HG03469 (cell line): ENCODE data around the gene TMEM52.
"Not testable (repeated sequence)": the region's sequence is repeated elsewhere in the genome, so short reads cannot be mapped to it uniquely, and the experiment has no call there.

Experiments used
- ATAC-seq: cut with Tn5 transposase; IDR thresholded peaks from one replicate; pipeline ENCODE4 v1.9.1; 2021; ENCODE audit warnings: mild to moderate bottlenecking, moderate library complexity, moderate number of reproducible peaks; ENCODE audit not compliant: unreplicated experiment

The TMEM52 gene

DNA sequence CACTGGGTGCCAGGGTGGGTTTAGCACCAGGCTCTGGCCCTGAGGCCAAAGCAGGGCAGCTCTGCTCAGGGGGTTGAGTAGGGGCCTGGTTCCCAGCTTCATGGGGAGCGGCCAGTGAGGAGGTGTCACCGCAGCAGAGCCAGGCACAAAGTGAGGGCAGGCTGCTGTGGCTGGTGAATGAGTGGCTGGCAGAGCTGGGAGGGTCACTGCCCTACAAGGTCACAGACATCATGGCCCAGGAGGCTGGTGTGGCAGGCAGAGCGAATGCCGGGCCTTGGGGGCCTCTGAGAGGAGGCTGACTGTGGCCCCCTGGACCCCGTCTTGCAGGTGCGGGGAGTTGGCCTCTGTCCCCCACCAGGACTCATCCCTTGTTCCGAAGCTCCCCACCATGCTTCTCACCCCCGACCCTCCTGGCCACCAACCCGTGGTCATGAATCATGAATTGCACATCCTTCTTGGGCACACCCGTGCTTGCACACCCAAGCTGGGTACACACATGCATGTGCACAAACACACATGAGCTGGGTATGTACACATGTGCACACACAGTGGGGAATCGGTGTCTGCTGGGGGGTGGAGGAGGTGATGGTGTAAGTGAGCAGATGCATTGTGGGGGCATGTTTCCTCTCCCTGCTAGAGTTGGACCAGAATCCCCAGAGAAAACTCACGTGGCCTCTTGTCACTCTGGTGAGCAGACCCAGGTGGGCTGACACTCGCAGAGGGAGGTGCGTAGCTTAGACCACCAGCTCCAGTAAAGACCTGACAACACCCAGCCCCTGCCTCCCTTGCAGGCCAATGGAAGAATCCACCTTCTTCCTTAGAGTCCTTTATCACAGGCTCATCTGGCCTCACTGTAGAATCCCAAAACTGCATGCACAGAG is 23.4 kb downstream of the TMEM52 start:
- no peak for ATAC-seq

DNA sequence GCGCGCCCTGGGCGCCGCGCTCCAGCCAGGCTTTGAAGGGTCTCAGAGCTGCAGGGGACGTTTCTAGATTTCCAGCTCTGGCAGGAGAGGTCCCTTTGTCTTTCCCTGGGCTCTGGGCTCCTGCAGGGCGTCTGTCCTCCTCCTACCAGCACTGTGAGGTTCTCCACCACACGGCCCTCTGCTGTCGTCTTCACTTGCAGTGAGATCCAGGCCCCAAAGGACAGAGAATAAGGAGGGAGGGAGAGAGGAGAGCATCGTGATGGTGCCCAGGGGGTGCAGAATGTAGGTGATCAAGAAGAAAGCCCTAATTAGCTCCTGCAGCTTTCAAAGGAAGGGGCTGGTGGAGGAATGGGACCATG is 24.0 kb downstream of the TMEM52 start:
- no peak for ATAC-seq

DNA sequence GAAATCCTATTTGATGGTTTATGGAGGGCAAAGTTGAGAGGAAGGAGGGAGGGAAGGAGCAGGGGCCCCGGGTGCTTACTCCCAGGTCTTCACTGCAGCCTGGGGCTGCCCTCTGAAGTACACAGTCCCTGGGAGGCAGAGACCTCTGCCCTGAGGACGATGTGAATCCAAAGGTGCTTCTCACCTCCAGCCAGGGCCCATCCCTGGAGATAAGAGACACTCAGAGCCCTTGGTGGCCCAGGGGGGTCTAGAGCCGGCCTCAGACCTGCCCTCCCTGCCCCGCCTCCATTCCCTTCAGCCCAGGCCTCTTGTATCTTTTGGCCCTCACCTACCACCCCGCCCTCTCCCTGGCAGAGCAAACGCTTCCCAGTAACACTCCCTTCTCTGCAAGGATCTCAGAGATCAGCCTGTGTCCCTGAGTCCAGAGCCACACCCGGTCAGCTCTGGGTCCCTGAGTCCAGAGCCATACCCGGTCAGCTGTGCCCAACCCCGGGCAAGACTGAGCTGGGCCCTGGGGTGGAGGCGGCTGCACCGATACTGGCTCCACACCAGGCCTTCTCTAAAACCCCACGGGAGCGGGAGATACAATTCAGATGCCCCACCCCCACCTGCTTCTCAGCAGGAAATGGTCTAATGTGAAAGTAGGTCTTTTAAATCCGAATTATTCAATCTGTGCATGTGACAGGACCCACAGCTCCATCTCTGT is 24.6 kb downstream of the TMEM52 start:
- no peak for ATAC-seq

DNA sequence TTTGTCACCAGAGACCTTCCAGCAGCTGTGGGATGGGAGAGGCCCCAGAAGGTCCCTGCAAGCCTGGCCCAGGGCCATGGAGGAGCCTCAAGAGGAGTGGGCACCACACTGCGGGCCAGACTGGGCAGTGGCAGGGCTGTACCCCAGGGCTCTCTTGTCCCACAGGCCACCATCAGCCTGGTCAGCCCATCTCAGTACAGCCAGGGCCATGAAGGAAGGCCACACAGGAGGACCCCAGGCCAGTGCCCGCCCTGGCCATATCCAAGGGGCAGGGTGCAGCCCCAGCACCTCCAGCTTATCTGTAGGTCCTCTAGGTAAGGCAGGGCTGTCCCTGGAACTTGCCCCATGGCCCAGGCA is 25.1 kb downstream of the TMEM52 start:
- no peak for ATAC-seq

DNA sequence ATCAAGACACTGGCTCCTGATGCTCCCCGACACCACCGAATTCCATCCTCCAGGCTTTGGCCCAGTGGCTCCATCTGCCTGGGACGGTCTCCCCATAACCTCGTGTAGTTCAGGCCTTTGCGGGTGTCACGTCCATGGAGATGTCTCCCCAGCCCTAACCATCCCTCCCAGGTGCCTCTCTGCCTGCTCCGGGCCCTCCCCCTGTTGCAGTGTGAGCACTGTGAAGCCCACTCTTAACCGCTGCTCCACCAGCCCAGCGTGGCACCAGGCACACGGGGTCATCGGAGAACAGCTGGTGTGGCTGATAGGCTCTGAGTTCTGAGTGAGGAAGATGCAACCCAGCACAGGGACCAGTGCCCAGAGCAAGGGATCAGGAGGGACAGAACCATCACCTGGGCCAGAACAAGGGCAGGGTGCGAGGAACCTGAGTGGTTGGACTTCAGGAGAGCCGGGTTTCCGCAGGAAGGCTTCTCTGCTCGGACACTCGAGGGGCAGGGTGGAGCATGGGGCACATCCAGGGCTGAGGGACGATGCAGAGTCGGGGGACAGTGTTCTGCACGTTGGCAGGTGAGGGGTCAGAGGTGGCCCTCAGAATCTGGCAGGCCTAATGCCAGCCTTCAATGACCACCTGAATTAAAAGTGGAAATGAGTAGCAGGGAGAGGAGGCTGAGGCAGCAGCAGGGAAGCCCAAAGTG is 25.6 kb downstream of the TMEM52 start:
- no peak for ATAC-seq

DNA sequence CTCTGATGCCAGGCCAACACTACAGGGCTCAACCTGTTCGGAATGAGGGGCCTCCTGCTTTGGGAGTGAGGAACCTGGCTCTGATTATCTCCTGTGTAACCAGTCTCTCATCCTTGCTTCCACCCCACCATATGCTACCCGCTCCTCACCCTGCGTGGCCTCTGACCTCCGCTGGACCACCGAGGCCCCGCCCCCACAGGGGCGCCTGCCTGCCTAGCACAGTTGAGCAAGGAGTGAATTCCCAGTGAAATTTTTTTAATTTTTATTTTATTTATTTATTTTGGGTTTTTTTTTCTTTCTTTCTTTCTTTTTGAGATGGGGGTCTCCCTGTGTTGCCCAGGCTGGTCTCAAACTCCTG is 26.3 kb downstream of the TMEM52 start:
- no peak for ATAC-seq

DNA sequence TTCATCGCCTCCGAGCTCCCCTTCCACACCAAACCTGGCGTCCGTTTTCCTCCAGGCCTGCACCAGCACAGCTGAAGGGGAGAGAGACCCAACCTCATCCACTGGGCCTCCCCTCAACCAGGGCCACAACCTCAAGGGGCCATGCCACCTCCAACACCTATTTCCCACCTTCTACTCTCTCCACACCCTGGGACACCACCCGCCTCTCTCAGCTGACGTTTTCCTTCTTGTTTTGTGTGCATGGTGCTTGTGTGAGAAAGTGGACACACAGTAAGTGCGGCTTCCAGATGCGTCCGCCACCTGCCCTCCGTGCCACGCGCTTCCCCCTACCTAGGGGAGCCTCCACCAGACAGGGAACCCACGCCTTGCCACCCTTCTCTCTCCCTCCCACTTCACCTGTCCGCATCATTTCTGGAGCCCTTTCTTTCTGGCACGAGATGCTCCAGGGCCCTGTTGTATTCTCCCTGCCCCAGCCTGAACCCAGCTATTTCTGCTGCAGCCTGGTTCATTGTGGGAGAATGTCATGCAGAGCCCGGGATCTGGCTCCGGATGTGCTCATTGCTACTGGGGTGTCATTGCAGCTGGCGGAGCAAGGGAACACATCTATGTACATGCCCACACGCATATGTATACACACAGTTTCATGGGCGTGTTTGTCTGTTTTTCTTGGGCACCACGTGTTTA is 26.9 kb downstream of the TMEM52 start:
- ATAC-seq, result no peak

DNA sequence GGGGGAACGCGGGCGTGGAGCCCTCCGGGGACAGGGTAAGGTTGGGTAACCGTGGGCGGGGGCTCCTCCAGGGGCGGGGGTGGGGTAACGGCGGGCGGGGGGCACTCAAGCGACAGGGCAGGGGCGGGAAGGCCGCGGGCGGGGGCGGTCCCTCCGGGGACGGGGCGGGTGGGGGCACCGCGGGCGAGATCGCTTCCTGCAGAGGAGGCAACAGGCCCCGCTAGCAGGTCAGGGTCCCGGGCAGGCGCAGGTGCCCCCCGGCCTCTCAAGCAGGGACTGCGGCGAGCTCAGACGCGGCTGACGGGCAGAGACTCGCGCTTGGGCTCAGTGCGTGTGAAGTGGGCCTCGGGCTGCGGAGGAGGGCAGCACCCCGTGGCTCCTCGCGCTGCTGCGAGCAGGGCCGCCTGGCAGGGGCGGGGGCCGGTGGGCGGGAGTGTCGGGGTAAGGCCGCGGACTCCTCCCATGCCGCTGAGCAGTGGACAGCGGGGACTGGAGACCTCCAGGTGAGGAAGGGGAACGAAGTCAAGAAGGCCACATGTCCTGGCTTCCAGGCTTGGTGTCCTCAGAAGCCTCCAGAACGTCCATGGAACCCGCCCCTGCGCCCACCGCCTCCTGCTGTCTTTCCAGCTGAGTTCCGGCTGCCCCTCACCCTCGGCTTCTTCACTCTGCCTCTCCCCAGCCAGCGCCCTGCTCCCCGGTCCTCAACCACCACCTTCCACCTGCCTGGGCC is 27.6 kb downstream of the TMEM52 start:
- no peak for ATAC-seq

DNA sequence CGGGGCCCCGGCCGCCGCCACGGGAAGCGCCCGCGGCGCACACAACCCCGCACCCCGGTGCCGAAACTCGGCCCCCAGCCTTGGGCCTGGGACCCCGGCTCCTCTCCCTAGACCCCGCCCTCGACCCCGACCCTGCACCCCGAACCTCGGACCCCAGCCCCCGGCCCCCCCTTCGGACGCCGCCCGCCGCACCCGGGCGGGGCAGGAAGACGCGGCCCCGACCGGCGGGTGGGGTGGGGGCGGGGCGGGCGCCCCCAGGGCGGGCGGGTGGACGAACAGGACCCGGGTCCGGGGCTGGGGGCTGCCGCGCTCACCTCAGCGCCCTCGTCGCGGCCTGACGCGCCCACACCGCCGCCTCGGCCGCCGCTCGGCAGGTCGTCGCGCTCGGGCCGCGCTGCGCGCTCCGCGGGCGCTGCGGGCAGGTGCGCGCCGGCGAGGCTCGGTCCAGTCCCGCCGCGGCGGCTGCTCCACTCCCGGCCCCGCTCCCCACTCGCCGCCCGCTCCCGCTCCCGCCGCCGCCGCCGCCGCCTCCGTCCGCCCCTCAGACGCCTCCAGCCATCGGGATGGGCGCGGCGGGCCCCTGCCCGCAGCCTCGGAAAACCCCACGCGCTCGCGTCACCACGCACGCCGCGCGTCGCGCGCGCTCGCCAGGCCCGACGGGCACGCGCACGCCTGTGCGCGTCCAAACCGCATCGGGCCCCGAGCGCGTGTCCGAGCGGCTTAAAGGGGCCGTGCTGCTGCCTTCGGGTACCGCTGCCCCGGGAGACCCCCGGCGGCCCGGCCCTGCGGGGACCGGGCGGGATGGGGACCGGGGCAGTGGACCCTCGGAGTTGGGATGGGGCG is 28.4 kb downstream of the TMEM52 start, which contains the start of gene GNB1:
Gene GNB1, minus strand, starts transcription at position 582 of the 843 bp plus-strand sequence. CDS start 65,634 bp downstream, outside the sequence.
- peak; percentile 44 for ATAC-seq

DNA sequence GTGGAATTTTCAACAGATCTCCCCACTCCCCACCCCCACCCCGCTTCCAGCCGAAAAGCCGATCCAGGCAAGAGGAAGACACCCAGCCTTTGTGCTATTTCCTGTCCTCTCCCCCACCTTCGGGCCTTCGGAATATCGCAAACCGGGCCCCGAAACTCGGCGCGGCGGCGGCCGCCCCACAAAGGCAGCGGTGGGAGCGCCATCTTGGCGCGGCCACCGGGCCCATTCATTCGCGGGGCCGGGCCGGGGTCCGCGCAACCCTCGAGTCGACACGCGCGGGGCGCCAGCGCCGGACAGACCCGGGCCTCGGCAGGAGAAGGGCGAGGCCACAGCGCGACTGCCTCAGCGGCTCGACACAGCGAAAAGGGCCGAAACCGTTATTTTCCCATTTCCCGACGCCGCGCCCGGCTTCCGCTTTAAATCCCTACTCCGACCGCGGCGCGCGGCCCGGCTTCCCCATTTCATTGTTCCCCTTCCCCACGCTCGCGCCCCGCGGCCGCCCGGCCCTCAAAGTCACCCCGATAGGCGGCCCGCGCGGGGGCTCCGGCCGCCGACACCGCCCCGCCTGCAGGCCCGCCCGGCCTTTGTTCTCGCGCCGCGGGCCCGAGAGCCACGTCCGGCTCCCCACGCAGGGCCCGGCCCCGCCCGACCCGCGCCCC is 29.1 kb downstream of the TMEM52 start:
- ATAC-seq, result peak; percentile 17

DNA sequence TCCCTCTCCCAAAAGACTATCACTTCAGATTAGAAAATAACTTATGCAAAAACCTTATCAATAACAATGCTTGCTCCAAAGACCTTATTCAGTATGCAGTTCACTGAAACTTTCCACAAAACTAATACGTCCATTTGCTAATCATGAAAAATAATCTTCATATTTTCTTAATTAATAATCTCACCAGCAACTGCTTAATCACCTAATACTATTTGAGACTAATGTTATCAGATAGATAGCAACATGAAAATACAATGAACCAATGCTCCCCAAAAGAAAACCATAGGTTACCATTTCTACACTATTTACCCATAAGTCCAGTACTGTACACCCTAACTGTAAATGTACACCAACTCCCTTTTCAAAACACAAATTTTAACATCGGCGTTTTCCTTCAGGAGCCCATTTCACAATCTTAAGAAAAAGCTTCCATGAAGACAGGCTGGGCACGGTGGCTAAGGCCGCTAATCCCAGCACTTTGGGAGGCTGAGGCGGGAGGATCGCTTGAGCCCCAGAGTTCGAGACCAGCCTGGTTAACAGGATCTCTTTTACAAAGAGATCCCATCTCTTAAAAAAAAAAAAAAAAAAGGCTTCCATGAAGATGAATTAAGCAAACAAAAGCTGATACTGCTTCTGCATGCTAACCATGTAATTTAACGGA is 29.9 kb downstream of the TMEM52 start:
- no peak for ATAC-seq

DNA sequence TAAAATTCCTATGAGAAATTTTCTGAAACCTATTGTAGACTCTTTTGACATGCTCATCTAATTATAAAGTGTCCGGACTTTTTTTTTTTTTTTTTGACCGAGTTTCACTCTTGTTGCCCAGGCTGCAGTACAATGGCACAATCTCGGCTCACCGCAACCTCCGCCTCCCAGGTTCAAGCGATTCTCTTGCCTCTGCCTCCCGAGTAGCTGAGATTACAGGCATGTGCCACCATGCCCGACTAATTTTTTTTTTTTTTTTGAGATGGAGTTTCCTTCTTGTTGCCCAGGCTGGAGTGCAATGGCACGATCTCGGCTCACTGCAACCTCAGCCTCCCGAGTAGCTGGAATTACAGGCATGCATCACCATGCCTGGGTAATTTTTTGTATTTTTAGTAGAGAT is 35.2 kb downstream of the TMEM52 start:
- not testable (repeated sequence) for ATAC-seq

DNA sequence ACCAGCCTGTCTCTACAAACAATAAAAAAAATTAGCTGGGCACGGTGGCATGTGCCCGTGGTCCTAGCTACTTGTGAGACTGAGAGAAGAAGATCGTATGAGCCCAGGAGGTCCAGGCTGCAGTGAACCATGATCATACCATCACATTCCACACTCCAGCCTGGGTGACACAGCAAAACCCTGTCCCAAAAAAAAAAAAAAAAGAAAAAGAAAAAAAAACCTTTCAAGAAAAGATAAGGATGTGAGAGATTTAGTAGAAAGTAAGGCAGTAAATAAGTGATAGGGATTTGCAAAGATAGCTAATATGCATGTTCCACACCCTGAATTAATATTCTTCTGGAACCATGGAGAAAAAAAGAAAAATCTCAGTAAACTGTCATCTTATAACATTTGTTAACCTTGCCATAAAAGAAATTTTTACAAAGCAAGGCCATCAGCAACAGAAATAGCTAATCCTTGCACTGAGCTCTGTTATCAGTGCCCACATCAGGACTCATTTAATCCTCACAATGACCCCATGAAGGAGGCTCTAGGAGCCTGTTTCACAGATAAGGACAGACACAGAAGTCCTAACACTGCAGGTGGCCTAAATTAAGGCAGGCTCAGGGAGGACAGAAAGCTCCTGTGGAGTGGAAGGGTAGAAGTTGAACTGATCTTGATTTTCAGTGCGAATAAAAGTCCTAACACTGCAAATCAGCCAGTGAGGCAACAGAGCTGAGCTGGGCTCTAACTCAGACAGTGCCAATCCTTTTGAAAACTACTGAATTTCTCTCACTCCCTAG is 35.8 kb downstream of the TMEM52 start:
- ATAC-seq, result no peak

DNA sequence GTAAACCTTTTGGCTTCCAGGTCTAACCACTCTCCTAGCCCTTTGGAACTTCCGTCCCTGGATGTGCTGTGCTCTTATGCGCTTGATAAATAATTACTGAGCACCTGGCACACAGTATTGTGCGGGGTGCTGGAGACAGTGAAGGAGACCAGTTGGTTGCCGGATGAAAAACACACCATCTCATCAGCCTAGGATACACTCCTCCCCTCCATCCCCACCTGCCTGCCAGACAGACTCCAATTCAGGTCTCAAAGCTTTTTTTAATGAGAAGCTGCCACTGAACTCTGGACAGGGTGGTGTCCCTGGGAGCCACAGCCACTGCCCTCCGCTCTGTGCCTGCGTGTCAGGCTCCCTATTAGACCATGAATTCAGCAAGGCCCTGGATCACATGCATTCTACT is 37.4 kb downstream of the TMEM52 start:
- no peak for ATAC-seq

DNA sequence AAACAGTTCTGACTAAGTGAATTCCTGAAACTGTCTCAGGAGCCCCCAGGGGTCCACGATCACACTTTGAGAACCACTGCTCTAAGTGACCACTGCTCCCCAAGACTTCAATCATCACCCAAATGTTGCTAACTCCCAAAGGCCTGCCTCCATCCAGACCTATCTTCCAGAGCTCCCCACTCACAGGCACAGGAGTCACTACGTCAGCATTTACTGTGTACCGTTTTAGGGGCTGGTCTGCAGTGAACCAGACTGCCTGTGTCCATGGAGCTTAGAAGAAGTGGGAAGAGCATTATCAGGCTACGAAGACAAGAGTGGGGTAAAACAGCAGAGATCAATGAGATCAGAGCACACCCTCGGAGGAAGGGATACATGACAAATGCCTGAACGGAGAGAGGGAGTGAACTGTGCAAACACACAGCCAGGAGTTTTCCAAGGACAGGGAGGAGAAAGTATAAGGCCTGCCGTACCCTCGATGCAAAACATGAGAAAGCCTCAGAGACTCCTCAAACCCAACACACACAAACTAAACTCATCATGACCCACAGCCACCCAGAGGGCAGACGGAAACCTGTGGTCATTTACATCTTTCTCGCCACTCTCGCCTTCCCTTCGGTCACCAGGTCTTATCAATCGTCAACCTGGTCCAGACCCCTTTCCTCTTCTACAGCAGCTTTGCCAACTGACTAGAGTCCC is 38.3 kb downstream of the TMEM52 start:
- no peak for ATAC-seq

DNA sequence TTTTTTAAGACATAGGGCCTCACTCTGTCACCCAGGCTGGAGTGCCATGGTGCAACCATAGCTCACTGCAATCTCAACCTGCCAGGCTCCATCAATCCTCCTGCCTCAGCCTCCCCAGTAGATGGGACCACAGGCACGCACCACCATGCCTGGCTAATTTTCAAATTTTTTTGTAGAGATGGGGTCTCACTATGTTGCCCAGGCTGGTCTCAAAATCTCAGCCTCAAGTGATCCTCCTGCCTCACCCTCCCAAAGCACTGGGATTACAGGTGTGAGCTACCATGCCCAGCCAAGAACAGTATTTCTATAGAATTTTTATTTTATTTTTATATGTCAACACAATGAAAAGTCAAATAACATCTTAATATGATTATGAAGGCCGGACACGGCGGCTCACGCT is 39.1 kb downstream of the TMEM52 start:
- ATAC-seq, result no peak

DNA sequence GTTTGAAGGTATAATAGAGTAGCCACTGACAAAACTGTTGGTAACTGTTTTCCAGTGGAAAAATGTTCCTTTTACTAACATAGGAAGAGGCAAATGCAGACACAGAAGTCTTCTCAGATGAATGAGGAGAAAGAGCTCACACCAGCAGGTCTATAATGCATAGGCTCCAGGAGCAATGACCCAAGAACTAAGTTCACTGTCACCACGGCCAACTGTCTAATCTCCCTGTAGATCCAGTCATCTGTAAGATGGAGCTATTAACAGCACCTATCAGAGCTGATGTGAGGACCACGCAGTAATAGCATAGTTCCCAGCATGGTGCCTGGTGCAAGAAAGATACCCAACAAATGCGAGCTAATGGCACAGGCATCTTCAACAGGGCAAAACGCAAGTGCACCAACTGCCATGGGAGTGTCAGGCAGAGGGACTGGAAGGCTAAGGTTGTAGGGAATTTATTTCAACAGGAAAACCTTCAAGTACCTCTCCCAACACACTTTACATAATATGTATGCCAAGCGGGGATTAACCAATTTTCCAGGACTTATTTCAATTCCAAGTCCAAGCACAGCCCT is 41.1 kb downstream of the TMEM52 start:
- ATAC-seq, result no peak
